Smooth muscle cell (in vitro differentiated cells): ENCODE measurements around the gene TMEM219. TPM values are rescaled to one million over a fixed set of nuclear protein-coding genes. Genes with fewer than 3 reads are reported as not detected.
A peak's percentile ranks its signal among the peaks of the same experiment; 100 is the strongest.

Experiments used
- DNase-seq: peaks from one replicate; lab custom pipeline; 2025; ENCODE audit not compliant: unreplicated experiment; lab: John Stamatoyannopoulos, UW
- H2AFZ ChIP-seq: fragments of 200-600 bp; sonication (generic); 2 replicates; pipeline ENCODE4 v1.6.0; 2016; ENCODE audit warnings: antibody characterized with exemption, low read depth, mild to moderate bottlenecking
- H3F3A ChIP-seq: fragments of 200-600 bp; sonication (generic); 2 replicates; pipeline ENCODE4 v1.6.0; 2017; ENCODE audit warnings: antibody characterized with exemption, low read depth
- H3K27ac ChIP-seq: fragments of 200-600 bp; sonication (generic); 2 replicates; pipeline ENCODE4 v1.5.1; 2016; ENCODE audit warnings: low read depth, mild to moderate bottlenecking
- H3K27me3 ChIP-seq: fragments of 200-600 bp; sonication (generic); 2 replicates; pipeline ENCODE4 v1.6.1; 2016; ENCODE audit warnings: low read depth, mild to moderate bottlenecking
- H3K36me3 ChIP-seq: fragments of 200-600 bp; sonication (generic); 2 replicates; pipeline ENCODE4 v1.5.1; 2016; ENCODE audit warnings: low read depth
- H3K4me1 ChIP-seq: fragments of 200-600 bp; sonication (generic); 2 replicates; pipeline ENCODE4 v1.5.1; 2016; ENCODE audit warnings: low read depth
- H3K4me2 ChIP-seq: fragments of 200-600 bp; sonication (generic); 2 replicates; pipeline ENCODE4 v1.6.0; 2016; ENCODE audit warnings: mild to moderate bottlenecking
- H3K4me3 ChIP-seq: fragments of 200-600 bp; sonication (generic); 2 replicates; pipeline ENCODE4 v1.5.1; 2016; ENCODE audit warnings: mild to moderate bottlenecking
- H3K79me2 ChIP-seq: fragments of 200-600 bp; sonication (generic); 2 replicates; pipeline ENCODE4 v1.6.0; 2016; ENCODE audit warnings: low read depth, mild to moderate bottlenecking
- H3K9ac ChIP-seq: fragments of 200-600 bp; sonication (generic); 2 replicates; pipeline ENCODE4 v1.6.0; 2016; ENCODE audit warnings: low read depth
- H3K9me3 ChIP-seq: fragments of 200-600 bp; sonication (generic); replicated peaks from 2 replicates; pipeline ENCODE4 v1.5.1; 2016; ENCODE audit warnings: low read depth
- H4K20me1 ChIP-seq: fragments of 200-600 bp; sonication (generic); 2 replicates; pipeline ENCODE4 v1.6.0; 2016; ENCODE audit warnings: low read depth
- WGBS: methylation state at CpG from one replicate; pipeline ENCODE4 v1.1.7; 2016; ENCODE audit warnings: low lambda C conversion rate; 5-methylcytosine and 5-hydroxymethylcytosine counted together
- polyA plus RNA-seq: library from polyadenylated mRNA; unstranded; fragments of >200 nt; fragmentation: Nextera tagmentation; extraction: Ambion mirVana; gene quantifications from 2 replicates; pipeline ENCODE4 v1.2.1, GENCODE V29; 2016
- total RNA-seq: library from RNA; depleted of rRNA; stranded (reverse); fragments of >200 nt; gene quantifications from 2 replicates; pipeline ENCODE4 v1.2.3, GENCODE V29; 2014
- TF ChIP-seq, protein P1 (sequence below): fragments of 200-600 bp; sonication (generic); IDR thresholded peaks from 2 replicates; pipeline ENCODE4 v1.5.1; 2017; ENCODE audit warnings: borderline replicate concordance, mild to moderate bottlenecking, antibody characterized with exemption; ENCODE audit not compliant: insufficient read depth, poor library complexity, severe bottlenecking

TMEM219 gene
- total and polyA plus RNA-seq, 2 experiments from 2014 or later: 99.2 to 186 TPM

DNA sequence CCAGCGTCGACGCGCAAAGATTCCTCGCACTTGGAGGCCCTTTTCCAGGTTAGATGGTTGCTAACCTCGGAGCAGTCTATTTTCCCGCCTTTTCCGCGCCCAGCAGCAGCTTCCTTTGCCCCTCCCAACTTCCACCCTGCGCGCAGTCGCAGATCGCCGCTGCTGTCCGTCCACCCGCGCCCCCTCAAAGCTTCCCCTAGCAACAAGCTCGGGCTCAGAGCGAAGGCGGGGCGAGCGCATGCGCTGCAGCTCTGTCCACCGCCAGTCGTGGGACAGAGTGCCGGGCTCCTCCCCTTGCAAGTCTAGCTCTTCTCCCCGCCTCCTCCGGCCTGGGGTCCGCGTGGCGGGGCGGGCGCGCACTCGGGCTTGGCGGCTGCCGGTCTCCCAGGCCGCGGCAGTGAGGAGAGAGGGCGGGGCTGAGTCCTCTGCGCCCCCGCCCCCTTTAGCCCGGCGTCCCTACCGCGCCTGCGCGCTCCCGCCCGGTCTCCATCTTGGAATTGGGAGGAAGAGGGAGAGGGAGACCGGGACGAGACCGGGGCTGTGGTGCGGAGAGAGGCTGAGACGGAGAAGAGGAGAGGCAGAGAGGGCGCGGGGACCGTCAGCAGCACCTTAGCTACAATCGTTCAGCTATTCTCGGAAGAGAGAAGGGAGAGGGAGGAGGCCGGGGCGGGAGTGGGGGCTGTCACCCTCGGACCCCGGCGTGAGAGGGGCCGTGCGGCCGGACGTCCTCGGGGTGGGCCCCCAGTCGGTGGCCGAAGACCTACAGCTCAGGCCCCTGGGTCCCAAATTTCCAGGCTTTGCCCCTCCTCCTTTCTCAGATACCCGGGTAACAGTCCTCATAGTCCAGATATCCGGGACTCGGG is 11.7 kb downstream of the TMEM219 start, which contains the start of gene TAOK2:
Gene TAOK2 (plus strand): TSS at position 485 of the 863 bp plus-strand sequence. CDS start 3,905 bp downstream, outside the sequence.
- Histone ChIP-seq H3K79me2 (peaks cover 42% of the 10 kb centered on the region), H3K9ac (peak within 1 kb of the TSS; percentile 86), H3K4me2 (peak within 1 kb of the TSS; percentile 99), H4K20me1 (peaks cover 43% of the 10 kb centered on the region), H3K27ac (peak within 1 kb of the TSS; percentile 58), H3K4me3 (peak within 1 kb of the TSS; percentile 84), H3K4me1 (peaks cover 25% of the 10 kb centered on the region), H3F3A (peaks cover 16% of the 10 kb centered on the region), H3K36me3 (peaks cover 3% of the 10 kb centered on the region), H3K9me3 (no peaks in the 10 kb centered on the region), H3K27me3 (no peaks in the 10 kb centered on the region), H2AFZ (peak within 1 kb of the TSS; percentile 94)
- TF ChIP-seq, protein P1, sequence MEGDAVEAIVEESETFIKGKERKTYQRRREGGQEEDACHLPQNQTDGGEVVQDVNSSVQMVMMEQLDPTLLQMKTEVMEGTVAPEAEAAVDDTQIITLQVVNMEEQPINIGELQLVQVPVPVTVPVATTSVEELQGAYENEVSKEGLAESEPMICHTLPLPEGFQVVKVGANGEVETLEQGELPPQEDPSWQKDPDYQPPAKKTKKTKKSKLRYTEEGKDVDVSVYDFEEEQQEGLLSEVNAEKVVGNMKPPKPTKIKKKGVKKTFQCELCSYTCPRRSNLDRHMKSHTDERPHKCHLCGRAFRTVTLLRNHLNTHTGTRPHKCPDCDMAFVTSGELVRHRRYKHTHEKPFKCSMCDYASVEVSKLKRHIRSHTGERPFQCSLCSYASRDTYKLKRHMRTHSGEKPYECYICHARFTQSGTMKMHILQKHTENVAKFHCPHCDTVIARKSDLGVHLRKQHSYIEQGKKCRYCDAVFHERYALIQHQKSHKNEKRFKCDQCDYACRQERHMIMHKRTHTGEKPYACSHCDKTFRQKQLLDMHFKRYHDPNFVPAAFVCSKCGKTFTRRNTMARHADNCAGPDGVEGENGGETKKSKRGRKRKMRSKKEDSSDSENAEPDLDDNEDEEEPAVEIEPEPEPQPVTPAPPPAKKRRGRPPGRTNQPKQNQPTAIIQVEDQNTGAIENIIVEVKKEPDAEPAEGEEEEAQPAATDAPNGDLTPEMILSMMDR: no peak
- peak; percentile 97 for DNase-seq
- WGBS: 2% methylated on average over 68 of the region's 75 CpGs

DNA sequence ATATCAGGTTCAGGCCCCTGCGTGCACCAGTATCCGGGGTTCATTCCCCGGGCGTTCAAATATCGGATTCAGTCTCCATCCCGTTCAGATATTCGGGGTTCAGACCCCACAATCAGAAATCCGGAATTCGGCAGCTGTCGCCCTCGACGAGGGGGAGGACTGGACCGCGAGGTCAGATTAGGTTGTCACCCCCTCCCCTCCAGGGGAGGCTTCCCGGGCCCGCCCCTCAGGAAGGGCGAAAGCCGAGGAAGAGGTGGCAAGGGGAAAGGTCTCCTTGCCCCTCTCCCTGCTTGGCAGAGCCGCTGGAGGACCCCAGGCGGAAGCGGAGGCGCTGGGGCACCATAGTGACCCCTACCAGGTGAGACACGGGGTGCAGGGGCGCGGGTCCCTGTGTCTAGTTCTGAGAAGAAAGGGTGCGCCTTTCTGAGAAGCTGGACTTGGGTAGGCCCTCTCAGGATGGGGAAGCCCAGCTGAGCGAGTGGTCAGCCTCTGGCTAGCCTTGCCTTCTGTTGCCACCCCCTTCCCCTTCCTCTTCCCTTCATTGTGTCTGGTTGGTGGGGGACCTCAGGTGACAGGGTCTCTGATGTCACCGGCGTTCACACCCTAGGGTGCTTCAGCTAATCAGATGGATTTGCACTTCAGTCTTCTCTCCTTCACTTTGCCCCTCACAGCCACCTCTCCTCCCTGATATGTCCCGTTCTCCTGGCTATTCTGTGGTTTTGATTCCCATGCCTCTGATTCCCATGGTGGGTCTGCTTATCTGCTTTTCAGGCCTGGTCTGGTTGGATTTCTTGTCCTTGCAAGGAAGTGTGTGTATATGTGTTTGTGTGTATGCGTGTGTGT is 12.6 kb downstream of the TMEM219 start:
- H3K79me2 ChIP-seq: peaks cover 42% of the 10 kb centered on the region
- H3K36me3 ChIP-seq: no peaks in the 10 kb centered on the region
- H4K20me1 ChIP-seq: peaks cover 51% of the 10 kb centered on the region
- TF ChIP-seq, protein P1: no peak
- H2AFZ ChIP-seq: peak overlapping the region; percentile 94
- peak overlapping the region; percentile 86 for H3K9ac ChIP-seq
- peaks cover 25% of the 10 kb centered on the region for H3K4me1 ChIP-seq
- no peak for DNase-seq
- peak overlapping the region; percentile 58 for H3K27ac ChIP-seq
- peaks cover 16% of the 10 kb centered on the region for H3F3A ChIP-seq
- no peaks in the 10 kb centered on the region for H3K27me3 ChIP-seq
- peak overlapping the region; percentile 84 for H3K4me3 ChIP-seq
- no peaks in the 10 kb centered on the region for H3K9me3 ChIP-seq
- H3K4me2 ChIP-seq: peak overlapping the region; percentile 99
- 8% methylated on average over 28 of the region's 31 CpGs for whole genome bisulfite sequencing

DNA sequence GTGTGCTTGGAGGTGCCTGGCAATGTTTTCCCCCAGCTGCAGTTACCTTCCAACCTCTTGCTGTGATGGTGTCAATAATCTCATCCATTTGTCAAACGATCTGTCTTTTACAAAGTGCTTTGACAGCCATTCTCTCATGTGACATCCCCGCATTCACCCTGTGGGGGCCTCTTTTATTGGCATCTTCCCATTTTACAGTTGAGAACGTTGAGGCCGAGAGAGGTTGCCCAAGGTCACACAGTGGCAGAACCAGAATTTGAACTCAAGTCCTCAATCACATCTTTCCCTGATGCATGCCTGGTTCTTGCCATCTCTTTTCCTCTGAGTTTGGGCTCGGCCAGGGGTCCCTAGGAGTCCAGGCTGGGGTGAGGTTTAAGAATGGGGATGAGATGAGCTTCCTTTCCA is 13.3 kb downstream of the TMEM219 start:
- Histone ChIP-seq H3K4me3 (peak overlapping the region; percentile 84), H3K36me3 (no peaks in the 10 kb centered on the region), H3K9me3 (no peaks in the 10 kb centered on the region), H3K4me1 (peaks cover 25% of the 10 kb centered on the region), H3K27me3 (no peaks in the 10 kb centered on the region), H3K27ac (no peak overlapping the region), H3K4me2 (peak overlapping the region; percentile 99), H3K79me2 (peaks cover 42% of the 10 kb centered on the region), H3K9ac (no peak overlapping the region), H2AFZ (no peak overlapping the region), H4K20me1 (peaks cover 52% of the 10 kb centered on the region), H3F3A (peaks cover 16% of the 10 kb centered on the region)
- TF ChIP-seq, protein P1: no peak
- DNase-seq: no peak
- WGBS: 87% methylated on average over 5 of the region's 5 CpGs
